ENCODE data around the gene HMGCS1. TPM values are rescaled to one million over a fixed set of nuclear protein-coding genes. Genes with fewer than 3 reads are reported as not detected.

The HMGCS1 gene
- total RNA-seq, 1 experiment from 2014 or later, result 211 TPM

GRCh38 chr5:43357878-43358281 lies 44.7 kb upstream of the HMGCS1 start:
- 0 out of 2 replicates have a peak, but pooled peaks cover 4% of the 10 kb centered on the region for H3K4me1 ChIP-seq
- H3K36me3 Mint-ChIP-seq (ENCODE audit: insufficient read depth, unreplicated experiment), result no peaks in the 10 kb centered on the region
- no peak overlapping the region for H3K27ac Mint-ChIP-seq (ENCODE audit: unreplicated experiment)
- no peak overlapping the region for H3K4me3 Mint-ChIP-seq (ENCODE audit: unreplicated experiment)
- POLR2A ChIA-PET, result no interaction called here
- peaks cover 17% of the 10 kb centered on the region for H3K9me3 ChIP-seq
- H3K27me3 Mint-ChIP-seq (ENCODE audit: insufficient read depth, unreplicated experiment), result no peaks in the 10 kb centered on the region
- no peak overlapping the region for H3K4me3 ChIP-seq (ENCODE audit: low read depth, low read length)
- intact Hi-C loops (cut with micrococcal nuclease; ENCODE audit: unreplicated experiment), result no loop called here
- no peaks in the 10 kb centered on the region for H3K36me3 ChIP-seq (ENCODE audit: control insufficient read depth, insufficient read depth, low read length)
- H3K9me3 Mint-ChIP-seq (ENCODE audit: unreplicated experiment), result peaks cover 9% of the 10 kb centered on the region
- CTCF ChIA-PET, result no interaction called here
- no peaks in the 10 kb centered on the region; the same call in 1 of the 2 replicates for H3K27me3 ChIP-seq (replicated peaks; ENCODE audit: control insufficient read depth, insufficient read depth, low read length)
- no peaks in the 10 kb centered on the region for H3K4me1 Mint-ChIP-seq (ENCODE audit: low read depth, unreplicated experiment)
- DNase-seq, result no peak
- TF ChIP-seq, protein P1, sequence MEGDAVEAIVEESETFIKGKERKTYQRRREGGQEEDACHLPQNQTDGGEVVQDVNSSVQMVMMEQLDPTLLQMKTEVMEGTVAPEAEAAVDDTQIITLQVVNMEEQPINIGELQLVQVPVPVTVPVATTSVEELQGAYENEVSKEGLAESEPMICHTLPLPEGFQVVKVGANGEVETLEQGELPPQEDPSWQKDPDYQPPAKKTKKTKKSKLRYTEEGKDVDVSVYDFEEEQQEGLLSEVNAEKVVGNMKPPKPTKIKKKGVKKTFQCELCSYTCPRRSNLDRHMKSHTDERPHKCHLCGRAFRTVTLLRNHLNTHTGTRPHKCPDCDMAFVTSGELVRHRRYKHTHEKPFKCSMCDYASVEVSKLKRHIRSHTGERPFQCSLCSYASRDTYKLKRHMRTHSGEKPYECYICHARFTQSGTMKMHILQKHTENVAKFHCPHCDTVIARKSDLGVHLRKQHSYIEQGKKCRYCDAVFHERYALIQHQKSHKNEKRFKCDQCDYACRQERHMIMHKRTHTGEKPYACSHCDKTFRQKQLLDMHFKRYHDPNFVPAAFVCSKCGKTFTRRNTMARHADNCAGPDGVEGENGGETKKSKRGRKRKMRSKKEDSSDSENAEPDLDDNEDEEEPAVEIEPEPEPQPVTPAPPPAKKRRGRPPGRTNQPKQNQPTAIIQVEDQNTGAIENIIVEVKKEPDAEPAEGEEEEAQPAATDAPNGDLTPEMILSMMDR (IDR thresholded peaks at IDR 0.05; ENCODE audit: insufficient read depth in 1 of 2, low read depth in 1 of 2, low read length in 1 of 2, severe bottlenecking in 1 of 2, unreplicated experiment in 1 of 2), result no peak
- BruUV-seq (replicated peaks), result no TSS peak

GRCh38 chr5:43357067-43357466 lies 43.9 kb upstream of the HMGCS1 start:
- no peaks in the 10 kb centered on the region; the same call in 1 of the 2 replicates for H3K27me3 ChIP-seq (replicated peaks; ENCODE audit: control insufficient read depth, insufficient read depth, low read length)
- no peaks in the 10 kb centered on the region for H3K27me3 Mint-ChIP-seq (ENCODE audit: insufficient read depth, unreplicated experiment)
- H3K4me1 ChIP-seq, result 0 out of 2 replicates have a peak, but pooled peaks cover 4% of the 10 kb centered on the region
- ChIA-PET CTCF (no interaction called here), POLR2A (no interaction called here)
- H3K27ac Mint-ChIP-seq (ENCODE audit: unreplicated experiment), result no peak overlapping the region
- no peak overlapping the region for H3K4me3 Mint-ChIP-seq (ENCODE audit: unreplicated experiment)
- no peaks in the 10 kb centered on the region for H3K36me3 Mint-ChIP-seq (ENCODE audit: insufficient read depth, unreplicated experiment)
- no peaks in the 10 kb centered on the region for H3K36me3 ChIP-seq (ENCODE audit: control insufficient read depth, insufficient read depth, low read length)
- TF ChIP-seq, protein P1 (IDR thresholded peaks at IDR 0.05; ENCODE audit: insufficient read depth in 1 of 2, low read depth in 1 of 2, low read length in 1 of 2, severe bottlenecking in 1 of 2, unreplicated experiment in 1 of 2), result no peak
- intact Hi-C loops (cut with micrococcal nuclease; ENCODE audit: unreplicated experiment), result no loop called here
- DNase-seq, result no peak
- H3K9me3 Mint-ChIP-seq (ENCODE audit: unreplicated experiment), result peaks cover 9% of the 10 kb centered on the region
- no TSS peak for BruUV-seq (replicated peaks)
- H3K9me3 ChIP-seq, result peaks cover 17% of the 10 kb centered on the region
- peaks cover 5% of the 10 kb centered on the region for H3K4me1 Mint-ChIP-seq (ENCODE audit: low read depth, unreplicated experiment)
- no peak overlapping the region for H3K4me3 ChIP-seq (ENCODE audit: low read depth, low read length)

- Histone ChIP-seq H3K9me3 (peaks cover 9% of the 10 kb centered on the region), H3K4me1 (peaks cover 21% of the 10 kb centered on the region), H3K36me3 (ENCODE audit: control insufficient read depth, insufficient read depth, low read length) (no peaks in the 10 kb centered on the region), H3K4me3 (ENCODE audit: low read depth, low read length) (no peak overlapping the region), H3K27me3 (replicated peaks; ENCODE audit: control insufficient read depth, insufficient read depth, low read length) (no peaks in the 10 kb centered on the region; the same call in 1 of the 2 replicates)
- no peaks in the 10 kb centered on the region for H3K36me3 Mint-ChIP-seq (ENCODE audit: insufficient read depth, unreplicated experiment)
- TF ChIP-seq, protein P1 (IDR thresholded peaks at IDR 0.05; ENCODE audit: insufficient read depth in 1 of 2, low read depth in 1 of 2, low read length in 1 of 2, severe bottlenecking in 1 of 2, unreplicated experiment in 1 of 2), result no peak
- intact Hi-C loops (cut with micrococcal nuclease; ENCODE audit: unreplicated experiment), result no loop called here
- no TSS peak for BruUV-seq (replicated peaks)
- DNase-seq, result no peak
- CTCF ChIA-PET, result interaction anchor here (0.6 kb wide), 1 partner anchor 35 kb away, joined by 4 read pairs; no protein-coding TSS in a partner anchor
- no peak overlapping the region for H3K4me3 Mint-ChIP-seq (ENCODE audit: unreplicated experiment)
- POLR2A ChIA-PET, result no interaction called here
- peaks cover 18% of the 10 kb centered on the region for H3K4me1 Mint-ChIP-seq (ENCODE audit: low read depth, unreplicated experiment)
- no peaks in the 10 kb centered on the region for H3K9me3 Mint-ChIP-seq (ENCODE audit: unreplicated experiment)
- no peak overlapping the region for H3K27ac Mint-ChIP-seq (ENCODE audit: unreplicated experiment)
- H3K27me3 Mint-ChIP-seq (ENCODE audit: insufficient read depth, unreplicated experiment), result no peaks in the 10 kb centered on the region
Measured at GRCh38 chr5:43354774-43355173, 41.6 kb upstream of the HMGCS1 start.
